ENCODE data around the gene WSCD1.

WSCD1 gene

GRCh38 chr17:6069539-6070429 is at the start of gene WSCD1:
WSCD1 (plus strand) TSS chr17:6070379; CDS start chr17:6080659, 10,280 bp downstream.
- no peak for DNase-seq (ENCODE audit: low read depth in 2 of 2)

- no peak for DNase-seq (ENCODE audit: low read depth in 2 of 2)
Measured at GRCh38 chr17:6021011-6021400, 49.2 kb upstream of the WSCD1 start.

DNA sequence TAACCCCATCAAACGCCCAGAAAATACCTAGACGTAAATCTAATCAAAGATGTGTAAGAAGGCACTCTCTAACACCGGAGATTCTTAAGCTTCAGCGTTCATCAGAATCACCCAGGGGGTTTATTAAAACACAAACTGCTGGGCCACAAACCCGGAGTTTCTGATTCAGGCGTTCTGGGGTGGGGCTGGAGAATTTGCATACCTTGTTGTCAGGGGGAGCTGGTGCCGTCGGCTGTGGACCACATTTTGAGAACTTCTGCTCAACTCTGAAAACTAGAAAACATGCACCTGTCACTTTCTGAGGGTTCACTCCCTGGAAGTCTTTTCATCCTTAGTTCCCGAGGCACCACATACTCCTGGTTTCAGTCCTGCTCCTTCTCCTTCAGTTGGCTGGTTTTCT is 48.6 kb upstream of the WSCD1 start:
- no peak for DNase-seq (ENCODE audit: low read depth in 2 of 2)

- DNase-seq (ENCODE audit: low read depth in 2 of 2): no peak
Measured at GRCh38 chr17:6023036-6023831, 46.9 kb upstream of the WSCD1 start.

- DNase-seq (ENCODE audit: low read depth in 2 of 2): no peak
Measured at GRCh38 chr17:6024576-6024975, 45.6 kb upstream of the WSCD1 start.

GRCh38 chr17:6027342-6028024 is 42.7 kb upstream of the WSCD1 start:
- DNase-seq (ENCODE audit: low read depth in 2 of 2): no peak

DNA sequence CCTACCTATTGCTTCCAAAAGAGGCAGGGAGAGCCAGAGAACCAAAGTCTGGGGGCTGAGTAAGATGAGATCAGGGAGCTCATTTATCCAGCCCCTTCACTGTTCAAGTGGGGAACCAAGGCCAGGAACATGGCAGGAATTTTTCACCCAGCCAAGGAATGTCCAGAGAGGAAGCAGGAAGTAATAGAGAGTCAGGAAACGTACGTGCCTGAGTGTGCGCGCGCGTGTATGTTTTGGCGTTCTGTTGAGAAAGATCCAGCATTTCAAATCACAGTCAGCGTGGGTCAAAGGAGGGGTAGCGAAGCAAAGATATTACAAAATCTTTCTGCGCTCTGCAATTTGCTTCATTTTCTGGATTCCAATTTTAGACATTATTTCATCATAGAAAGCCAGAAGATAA is 41.9 kb upstream of the WSCD1 start:
- DNase-seq (ENCODE audit: low read depth in 2 of 2): no peak

DNA sequence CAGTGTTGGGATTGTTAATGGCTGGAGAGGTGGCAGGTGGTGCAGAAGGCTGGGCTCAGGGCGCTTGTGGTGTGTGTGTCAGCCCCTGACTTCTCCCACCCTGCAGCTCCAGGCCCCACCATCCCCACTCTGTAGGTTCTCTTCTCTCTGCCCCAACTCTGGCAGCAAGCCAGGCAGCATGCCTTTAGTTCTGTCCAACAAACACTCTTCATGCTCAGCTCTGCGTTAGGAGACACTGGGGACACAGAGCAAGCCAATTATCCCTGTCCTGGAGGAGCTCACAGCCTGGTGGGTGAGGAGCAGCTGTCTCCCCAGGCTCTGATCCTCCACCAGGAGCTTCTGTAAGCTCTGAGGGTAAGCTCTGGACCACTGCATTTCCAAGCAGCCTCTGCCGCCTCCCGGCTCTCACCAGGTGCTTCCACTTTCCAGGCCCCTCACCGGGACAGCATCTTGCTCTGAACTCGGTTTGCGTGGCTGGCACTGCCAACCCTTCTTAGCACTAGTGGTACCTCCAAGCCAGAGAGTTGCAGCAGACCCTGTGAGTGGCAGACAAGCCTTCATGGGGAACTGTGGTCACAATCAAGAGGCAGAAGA is 34.3 kb upstream of the WSCD1 start:
- no peak for DNase-seq (ENCODE audit: low read depth in 2 of 2)

DNA sequence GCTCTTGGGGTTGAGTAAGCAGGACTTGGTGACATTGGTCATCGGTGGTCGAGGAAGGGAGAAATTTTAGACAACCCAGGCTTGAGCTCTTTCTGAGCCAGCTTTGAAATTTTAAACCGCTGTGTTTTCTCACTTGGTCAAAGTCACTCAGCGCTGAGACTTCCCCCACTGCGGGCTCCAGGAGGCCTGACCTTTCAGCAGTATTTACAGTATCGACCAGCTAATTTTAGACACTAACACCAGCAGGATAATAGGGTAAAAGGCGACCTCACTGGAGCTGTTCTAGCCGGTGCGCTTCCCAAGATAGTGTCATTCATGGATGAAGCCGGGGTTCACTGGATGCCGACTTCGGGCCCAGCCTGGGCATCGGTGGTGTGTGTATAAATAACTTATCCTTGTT is 29.7 kb upstream of the WSCD1 start:
- DNase-seq (ENCODE audit: low read depth in 2 of 2): no peak

DNA sequence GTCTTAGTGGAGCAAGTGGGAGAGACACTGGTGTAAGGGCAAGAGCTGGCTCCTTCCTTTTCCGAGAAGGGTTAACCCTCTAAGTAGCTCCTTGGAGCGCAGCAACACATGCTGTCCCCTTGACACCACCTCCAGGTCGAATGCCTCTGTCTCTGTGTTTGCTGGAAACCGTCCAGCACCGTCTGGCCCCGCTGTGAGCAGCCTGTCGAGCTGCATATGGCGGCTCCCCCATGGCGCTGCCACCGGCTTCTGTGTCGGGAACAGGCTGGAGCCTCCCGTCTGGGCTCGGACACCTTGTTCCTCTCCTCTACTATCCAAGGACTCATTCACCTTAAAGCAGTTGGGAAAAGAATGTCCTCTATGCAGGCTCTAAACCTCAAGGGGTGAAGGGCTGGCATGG is 28.9 kb upstream of the WSCD1 start:
- no peak for DNase-seq (ENCODE audit: low read depth in 2 of 2)

- DNase-seq (ENCODE audit: low read depth in 2 of 2): no peak
Measured at GRCh38 chr17:6043405-6043804, 26.8 kb upstream of the WSCD1 start.

GRCh38 chr17:6044261-6044660 is 25.9 kb upstream of the WSCD1 start:
- DNase-seq (ENCODE audit: low read depth in 2 of 2): no peak

DNA sequence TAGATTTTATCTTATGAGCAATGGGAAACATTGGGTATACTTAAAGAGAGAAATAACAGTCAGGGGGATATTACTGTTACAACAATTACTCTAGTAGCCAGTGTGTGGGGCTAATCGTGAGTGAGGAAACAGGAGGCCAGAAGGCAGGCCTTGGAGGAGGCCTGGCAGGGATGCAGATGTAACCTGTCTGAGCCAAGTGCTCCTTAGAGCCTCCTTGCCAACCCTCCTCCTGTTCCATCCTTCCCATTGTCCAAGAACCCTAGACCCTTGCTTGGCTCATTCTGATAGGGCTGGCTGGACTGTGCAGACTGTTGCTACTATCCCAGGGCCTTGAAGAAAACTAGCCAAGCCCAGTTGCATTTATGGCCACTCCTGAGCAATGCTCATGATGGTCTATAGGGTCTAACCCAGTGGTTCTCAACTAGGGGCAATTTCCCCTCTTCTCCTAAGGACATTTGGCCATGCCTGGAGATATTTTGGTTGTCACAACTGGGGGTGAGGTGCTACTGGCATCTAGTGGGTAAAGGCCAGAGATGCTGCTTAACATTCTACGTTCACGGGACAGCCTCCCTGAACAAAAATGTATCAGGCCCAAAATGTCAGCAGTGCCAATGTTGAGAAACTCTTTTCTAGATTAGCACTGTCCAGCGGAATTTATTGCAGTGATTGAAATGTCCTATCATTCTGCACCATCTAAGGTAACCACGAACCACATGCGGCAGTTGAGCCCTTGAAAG is 24.4 kb upstream of the WSCD1 start:
- DNase-seq (ENCODE audit: low read depth in 2 of 2): no peak

GRCh38 chr17:6046431-6046830 is 23.7 kb upstream of the WSCD1 start:
- DNase-seq (ENCODE audit: low read depth in 2 of 2): no peak

DNA sequence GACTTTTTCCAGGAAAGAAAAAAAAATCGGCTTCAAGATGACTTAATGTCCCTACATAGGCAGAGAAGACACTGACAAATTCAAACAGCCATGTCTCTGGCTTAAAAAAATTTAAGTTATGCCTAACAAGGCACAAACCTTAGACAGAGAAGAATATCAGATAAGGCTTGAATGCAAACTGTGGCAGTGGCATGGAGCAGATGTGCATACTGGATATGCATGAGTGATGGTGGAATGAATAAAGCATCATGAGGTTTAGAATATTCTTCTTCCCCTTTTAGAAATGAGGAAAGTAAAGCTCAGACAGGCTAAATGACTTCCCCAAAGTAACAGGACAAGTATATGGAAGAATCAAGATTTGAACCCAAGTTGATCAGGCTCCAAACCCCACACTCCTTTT is 23.2 kb upstream of the WSCD1 start:
- no peak for DNase-seq (ENCODE audit: low read depth in 2 of 2)

GRCh38 chr17:6047966-6048365 is 22.2 kb upstream of the WSCD1 start:
- no peak for DNase-seq (ENCODE audit: low read depth in 2 of 2)

DNA sequence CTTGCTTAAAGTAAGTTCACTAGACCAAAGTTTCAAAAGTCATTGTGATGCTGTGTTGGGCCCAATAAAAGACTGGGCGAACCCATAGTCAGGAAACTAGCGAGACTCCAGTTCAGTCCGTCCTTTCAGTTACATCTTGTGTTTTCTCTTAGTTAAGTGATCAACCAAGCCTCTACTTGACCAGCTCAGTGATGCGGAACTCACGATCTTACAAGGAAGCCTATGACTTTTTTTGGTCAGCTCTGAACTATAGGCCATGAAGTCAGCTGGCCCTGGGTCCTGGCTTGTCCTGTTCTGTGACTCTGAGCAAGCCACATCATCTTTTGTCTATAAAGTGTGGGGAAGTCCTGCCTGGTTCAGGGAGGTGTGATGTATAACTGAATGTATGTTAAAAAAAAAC is 21.7 kb upstream of the WSCD1 start:
- DNase-seq (ENCODE audit: low read depth in 2 of 2): no peak

DNA sequence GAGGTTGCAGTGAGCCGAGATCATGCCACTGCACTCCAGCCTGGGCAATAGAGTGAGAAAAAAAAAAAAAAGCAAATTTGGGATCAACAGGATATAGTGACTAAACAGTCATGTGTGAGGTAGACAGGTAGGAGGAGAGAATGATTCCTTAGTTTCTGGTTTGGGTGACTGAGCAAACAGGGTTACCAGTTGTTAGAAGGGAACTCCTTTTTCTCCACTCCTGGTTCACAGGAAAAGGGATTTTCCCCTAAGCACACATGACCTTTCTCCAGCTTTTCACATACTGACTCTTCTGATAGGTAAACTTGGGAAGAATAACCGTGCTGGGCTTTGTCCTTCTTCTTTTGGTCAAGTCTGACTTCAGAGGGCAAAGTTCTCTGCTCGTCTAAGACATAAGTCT is 17.3 kb upstream of the WSCD1 start:
- DNase-seq (ENCODE audit: low read depth in 2 of 2): no peak

DNA sequence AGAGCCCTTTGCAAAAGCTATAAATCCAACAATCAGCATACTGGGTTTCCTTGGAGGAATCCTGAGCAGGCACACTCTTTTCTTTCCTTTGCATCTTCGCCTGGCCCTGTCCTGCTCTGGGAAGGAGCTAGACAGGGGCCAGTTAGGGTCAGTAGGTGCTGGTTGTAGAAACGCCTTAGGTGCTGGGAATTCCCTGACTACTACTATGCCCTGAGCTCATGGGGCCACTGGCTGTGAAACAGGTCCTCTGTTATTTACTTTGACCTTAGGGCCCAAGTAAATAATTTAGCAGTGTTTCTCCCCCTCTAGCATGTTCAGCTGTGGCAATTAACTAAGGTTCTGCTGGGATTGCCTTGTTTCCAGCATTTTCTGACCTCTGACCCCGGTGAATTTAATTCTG is 15.8 kb upstream of the WSCD1 start:
- no peak for DNase-seq (ENCODE audit: low read depth in 2 of 2)

GRCh38 chr17:6056104-6056503 is 14.1 kb upstream of the WSCD1 start:
- DNase-seq (ENCODE audit: low read depth in 2 of 2): no peak

- DNase-seq (ENCODE audit: low read depth in 2 of 2): no peak
Measured at GRCh38 chr17:6057562-6057961, 12.6 kb upstream of the WSCD1 start.
